Upper lobe of right lung (tissue), 1 donor: Measurements from ENCODE around the gene PTPRQ. TPM values are rescaled to one million over a fixed set of nuclear protein-coding genes. Genes with fewer than 3 reads are reported as not detected.

Source experiments
- ATAC-seq: fragments of 200-7000 bp; cut with Tn5 transposase; one replicate; pipeline ENCODE4 v1.9.1; 2020; ENCODE audit warnings: mild to moderate bottlenecking, moderate library complexity
- DNase-seq: peaks from one replicate; pipeline ENCODE4 v3.0.0-alpha.2; 2020
- H3K27ac ChIP-seq: fragments of 200-600 bp; one replicate; pipeline ENCODE4 v1.8.0; 2022
- H3K27me3 ChIP-seq: fragments of 200-600 bp; one replicate; pipeline ENCODE4 v1.8.0; 2022; ENCODE audit warnings: mild to moderate bottlenecking
- H3K36me3 ChIP-seq: fragments of 200-600 bp; one replicate; pipeline ENCODE4 v1.8.0; 2022
- H3K4me1 ChIP-seq: fragments of 200-600 bp; one replicate; pipeline ENCODE4 v1.8.0; 2022
- H3K4me3 ChIP-seq: fragments of 200-600 bp; one replicate; pipeline ENCODE4 v1.8.0; 2022; ENCODE audit warnings: mild to moderate bottlenecking
- H3K9me3 ChIP-seq: fragments of 200-600 bp; one replicate; pipeline ENCODE4 v1.8.0; 2022
- CTCF ChIP-seq: fragments of 200-600 bp; IDR thresholded peaks from one replicate; pipeline ENCODE4 v1.8.0; 2022; ENCODE audit warnings: antibody characterized with exemption
- intact Hi-C: fragments of 100-400 bp; cut with DNase I; formaldehyde crosslinking; loops from one replicate; pipeline ENCODE4 v1.11.0; 2022
- total RNA-seq: library from RNA; stranded (reverse); fragmentation: NEBNext Ultra II Directional; extraction: Animal tissue kit (Norgen Biotek cat#: 25700); gene quantifications from one replicate; pipeline ENCODE4 v1.2.1, GENCODE V29; 2021
- donor health status: DM: no; HTN: yes; CAD: no; lungs with severe emphysema.

Gene PTPRQ
- total RNA-seq, 1 donor from 2014 or later = 9.8 TPM

GRCh38 chr12:80607361-80608135 is 163.5 kb downstream of the PTPRQ start:
- ATAC-seq = no peak
- Histone ChIP-seq H3K4me3 (no peak overlapping the region), H3K36me3 (no peaks in the 10 kb centered on the region), H3K9me3 (no peaks in the 10 kb centered on the region), H3K27me3 (no peaks in the 10 kb centered on the region), H3K27ac (no peak overlapping the region), H3K4me1 (no peaks in the 10 kb centered on the region)
- DNase-seq = no peak
- intact Hi-C loops = no loop called here
- TF ChIP-seq CTCF = no peak

GRCh38 chr12:80617733-80618132 is 173.7 kb downstream of the PTPRQ start:
- Histone ChIP-seq H3K9me3 (no peaks in the 10 kb centered on the region), H3K27me3 (no peaks in the 10 kb centered on the region), H3K27ac (no peak overlapping the region), H3K4me1 (no peaks in the 10 kb centered on the region), H3K4me3 (no peak overlapping the region), H3K36me3 (no peaks in the 10 kb centered on the region)
- ATAC-seq (no peak), DNase-seq (no peak)
- intact Hi-C loops = no loop called here
- TF ChIP-seq CTCF = no peak

- ATAC-seq = no peak
- no peak overlapping the region for H3K4me3 ChIP-seq
- no peaks in the 10 kb centered on the region for H3K27me3 ChIP-seq
- no peaks in the 10 kb centered on the region for H3K4me1 ChIP-seq
- TF ChIP-seq CTCF = no peak
- H3K9me3 ChIP-seq = no peaks in the 10 kb centered on the region
- DNase-seq = no peak
- H3K27ac ChIP-seq = no peak overlapping the region
- intact Hi-C loops = no loop called here
- no peaks in the 10 kb centered on the region for H3K36me3 ChIP-seq
These were observed 176.2 kb downstream of the PTPRQ start for GRCh38 chr12:80620281-80620680.

- ATAC-seq (no peak), DNase-seq (no peak)
- Histone ChIP-seq H3K4me1 (no peaks in the 10 kb centered on the region), H3K27ac (no peak overlapping the region), H3K27me3 (no peaks in the 10 kb centered on the region), H3K9me3 (no peaks in the 10 kb centered on the region), H3K4me3 (no peak overlapping the region), H3K36me3 (no peaks in the 10 kb centered on the region)
- intact Hi-C loops = no loop called here
- no peak for TF ChIP-seq CTCF
These were observed 178.2 kb downstream of the PTPRQ start for GRCh38 chr12:80622271-80622670.

- Histone ChIP-seq H3K27ac (no peak overlapping the region), H3K36me3 (no peaks in the 10 kb centered on the region), H3K4me1 (no peaks in the 10 kb centered on the region), H3K9me3 (no peaks in the 10 kb centered on the region), H3K4me3 (no peak overlapping the region), H3K27me3 (no peaks in the 10 kb centered on the region)
- no peak for ATAC-seq
- TF ChIP-seq CTCF = no peak
- intact Hi-C loops = no loop called here
- DNase-seq = no peak
These were observed 181.0 kb downstream of the PTPRQ start for GRCh38 chr12:80625051-80625450.
